Measurements from ENCODE around the gene SREK1IP1. TPM values are rescaled to one million over a fixed set of nuclear protein-coding genes. Genes with fewer than 3 reads are reported as not detected.
"Not testable (repeated sequence)": the region's sequence is repeated elsewhere in the genome, so short reads cannot be mapped to it uniquely, and the experiment has no call there.

The SREK1IP1 gene
- total RNA-seq, 1 experiment from 2014 or later, result 15.5 TPM

GRCh38 chr5:64766941-64767340 lies 1.6 kb downstream of the SREK1IP1 start:
- DNase-seq (ENCODE audit: low spot score), result no peak
- in situ Hi-C loops (cut with HindIII; ENCODE audit: low sequenced_read_pairs), result no loop called here

DNA sequence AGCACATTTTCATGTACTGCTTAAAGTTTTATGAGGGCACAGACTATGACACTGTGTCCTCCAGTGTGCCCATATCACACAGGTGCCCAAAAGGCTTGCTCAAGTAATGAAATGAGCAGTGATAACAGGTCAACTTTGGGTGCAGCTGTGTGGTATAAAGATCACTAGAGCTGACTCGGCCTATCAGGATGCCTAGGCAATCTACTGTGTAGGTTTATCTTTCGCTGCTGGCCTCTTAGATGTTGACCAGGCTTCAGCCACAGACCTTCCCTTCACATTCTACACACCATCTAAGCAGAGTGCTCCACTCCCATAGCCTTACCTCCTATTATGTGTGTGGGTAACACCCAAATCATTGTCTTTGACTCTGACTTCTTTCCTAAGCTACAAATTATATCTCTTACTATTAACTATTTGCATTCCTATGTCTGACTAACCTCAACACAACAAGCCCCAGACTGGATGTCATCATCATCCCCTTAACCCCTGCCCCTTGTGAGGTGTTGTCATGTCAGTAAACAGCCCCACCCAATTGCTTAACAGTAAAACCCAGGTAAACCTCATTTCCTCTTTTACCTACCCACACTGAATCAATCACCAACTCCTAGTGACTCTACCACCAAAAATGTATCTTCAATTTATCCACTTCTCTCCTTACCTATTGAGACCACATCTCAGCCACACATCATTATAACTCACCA lies 2.5 kb downstream of the SREK1IP1 start:
- in situ Hi-C loops (cut with HindIII; ENCODE audit: low sequenced_read_pairs), result no loop called here
- DNase-seq (ENCODE audit: low spot score), result no peak

GRCh38 chr5:64763948-64764503 lies 4.5 kb downstream of the SREK1IP1 start:
- no peak for DNase-seq (ENCODE audit: low spot score)
- in situ Hi-C loops (cut with HindIII; ENCODE audit: low sequenced_read_pairs), result no loop called here

GRCh38 chr5:64759960-64760660 lies 8.4 kb downstream of the SREK1IP1 start:
- no peak for DNase-seq (ENCODE audit: low spot score)
- in situ Hi-C loops (cut with HindIII; ENCODE audit: low sequenced_read_pairs), result no loop called here

DNA sequence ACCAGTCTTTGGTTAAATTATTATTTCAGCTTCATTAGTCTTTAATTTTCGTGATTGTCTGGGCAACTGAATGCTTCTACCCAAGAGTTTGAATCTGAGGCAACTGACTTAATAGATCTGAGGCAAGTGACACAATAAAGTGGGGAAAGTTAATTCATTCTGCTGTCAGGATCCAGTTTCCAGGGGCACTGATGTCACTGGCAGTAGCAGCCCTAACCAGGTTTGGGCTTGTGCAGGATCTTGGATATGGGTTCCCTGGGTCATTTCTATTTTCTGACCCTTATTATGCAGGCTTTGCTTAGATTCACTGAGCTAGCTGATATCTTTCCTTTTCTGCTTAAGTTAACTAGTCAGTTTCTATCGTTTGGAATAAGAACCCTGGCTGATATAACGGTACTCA lies 9.6 kb downstream of the SREK1IP1 start:
- in situ Hi-C loops (cut with HindIII; ENCODE audit: low sequenced_read_pairs), result no loop called here
- no peak for DNase-seq (ENCODE audit: low spot score)

DNA sequence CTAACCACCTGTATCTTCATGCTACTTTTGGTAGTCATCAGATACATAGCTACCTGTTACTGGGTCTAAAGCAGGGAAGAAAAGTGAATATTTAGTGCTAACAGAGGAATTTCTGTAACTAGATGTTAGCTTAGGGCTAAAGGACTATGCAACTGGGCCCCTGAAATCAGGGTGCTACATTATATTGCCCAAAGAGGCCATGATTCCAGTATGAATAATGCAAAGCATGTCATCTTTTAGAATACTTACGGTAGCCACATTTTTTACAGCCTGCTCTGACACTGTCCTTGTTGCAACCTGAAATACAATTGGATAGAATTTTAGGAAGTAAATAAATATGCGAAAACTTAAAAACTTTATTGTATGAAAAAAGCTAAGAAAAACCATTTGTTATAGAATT lies 14.4 kb downstream of the SREK1IP1 start:
- DNase-seq (ENCODE audit: low spot score), result no peak
- in situ Hi-C loops (cut with HindIII; ENCODE audit: low sequenced_read_pairs), result no loop called here

DNA sequence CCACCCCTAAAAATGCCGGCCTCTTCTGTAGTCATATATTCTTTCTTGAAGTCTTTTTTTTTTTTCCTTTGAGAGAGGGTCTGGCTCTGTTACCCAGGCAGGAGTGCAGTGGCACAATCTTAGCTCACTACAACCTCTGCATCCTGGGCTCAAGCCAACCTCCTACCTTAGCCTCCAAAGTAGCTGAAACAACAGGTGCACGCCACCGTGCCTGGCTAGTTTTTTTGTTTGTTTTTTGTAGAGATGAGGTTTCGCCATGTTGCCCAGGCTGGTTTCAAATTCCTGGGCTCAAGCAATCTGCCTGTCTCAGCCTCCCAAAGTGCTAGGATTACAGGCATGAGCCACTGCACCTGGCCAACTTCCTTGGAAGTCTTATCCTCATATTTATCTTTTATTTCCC lies 19.1 kb downstream of the SREK1IP1 start:
- no peak for DNase-seq (ENCODE audit: low spot score)
- in situ Hi-C loops (cut with HindIII; ENCODE audit: low sequenced_read_pairs), result no loop called here

DNA sequence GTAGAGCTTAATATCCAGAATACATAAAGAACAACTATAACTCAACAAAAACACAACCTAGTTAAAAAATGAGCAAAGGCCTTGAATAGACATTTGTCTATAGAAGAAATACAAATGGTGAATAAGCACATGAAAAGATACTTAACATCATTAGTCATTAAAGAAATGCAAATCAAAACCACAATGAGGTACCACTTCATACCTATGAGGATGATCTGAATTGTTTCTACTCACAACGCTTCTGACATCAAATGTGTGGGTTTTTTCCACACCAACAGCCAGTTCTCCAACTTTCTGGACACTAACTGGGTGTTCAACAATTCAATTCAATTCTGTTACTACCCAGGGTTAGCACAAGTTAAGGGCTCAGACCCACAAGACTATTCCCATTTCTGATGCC lies 22.0 kb downstream of the SREK1IP1 start:
- in situ Hi-C loops (cut with HindIII; ENCODE audit: low sequenced_read_pairs), result no loop called here
- DNase-seq (ENCODE audit: low spot score), result no peak

DNA sequence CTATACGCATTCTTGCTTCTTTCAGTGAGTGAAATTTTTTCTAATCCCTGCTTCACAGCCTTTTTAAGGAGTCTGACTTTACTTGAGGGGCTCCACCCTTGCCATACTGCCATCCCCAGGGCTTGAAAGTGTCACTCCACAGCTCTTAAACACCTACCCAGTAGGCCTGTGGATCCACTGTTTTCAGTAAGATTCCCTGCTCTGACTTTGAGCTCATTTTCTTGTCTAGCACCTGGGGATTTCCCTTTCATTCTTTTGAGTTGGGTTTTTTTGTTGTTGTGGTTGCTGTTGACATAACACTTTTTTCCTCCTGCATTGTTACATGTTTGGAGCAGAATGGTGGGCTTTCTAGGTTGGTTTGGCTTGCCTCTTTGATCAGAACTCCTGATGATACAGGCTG lies 23.6 kb downstream of the SREK1IP1 start:
- in situ Hi-C loops (cut with HindIII; ENCODE audit: low sequenced_read_pairs), result no loop called here
- no peak for DNase-seq (ENCODE audit: low spot score)

DNA sequence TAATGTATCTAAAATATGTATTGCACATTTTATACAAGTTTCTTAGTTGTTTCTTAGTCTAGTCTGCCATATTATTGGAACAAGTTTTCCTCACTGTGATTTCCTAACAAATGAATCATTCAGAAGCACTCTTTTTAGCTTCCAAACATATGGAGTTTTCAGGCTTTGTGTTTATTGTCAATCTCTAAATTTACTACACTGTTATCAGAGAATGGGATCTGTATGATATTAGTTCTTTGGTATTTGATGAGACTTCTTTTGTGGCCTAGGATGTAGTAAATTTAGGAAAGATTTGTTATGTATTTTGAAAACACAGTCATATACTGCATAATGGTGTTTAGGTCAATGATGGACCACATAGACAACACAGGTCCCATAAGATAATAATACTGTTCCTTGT lies 25.7 kb downstream of the SREK1IP1 start:
- in situ Hi-C loops (cut with HindIII; ENCODE audit: low sequenced_read_pairs), result no loop called here
- no peak for DNase-seq (ENCODE audit: low spot score)

DNA sequence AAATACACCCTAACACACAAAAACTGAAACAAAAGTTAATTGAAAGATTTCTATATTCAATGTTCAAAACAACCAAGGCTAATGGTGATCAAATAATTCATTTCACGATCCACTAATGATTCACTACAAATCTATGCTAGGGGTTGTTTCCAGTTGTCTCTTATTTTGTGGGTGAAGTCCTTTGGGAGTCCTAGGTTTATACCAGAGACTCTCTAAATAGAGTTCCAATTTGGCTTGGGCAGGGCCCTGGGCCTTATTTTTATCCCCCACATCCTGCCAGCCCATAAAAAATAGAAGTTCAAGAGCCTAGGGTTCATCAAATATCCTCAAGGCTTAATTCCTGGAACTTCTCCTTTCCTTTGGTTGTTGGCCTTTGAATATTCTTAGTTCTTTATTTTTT lies 26.1 kb downstream of the SREK1IP1 start:
- in situ Hi-C loops (cut with HindIII; ENCODE audit: low sequenced_read_pairs), result no loop called here
- DNase-seq (ENCODE audit: low spot score), result no peak

- DNase-seq (ENCODE audit: low spot score), result no peak
- in situ Hi-C loops (cut with HindIII; ENCODE audit: low sequenced_read_pairs), result no loop called here
Observed at GRCh38 chr5:64727150-64727549, 41.3 kb downstream of the SREK1IP1 start.

DNA sequence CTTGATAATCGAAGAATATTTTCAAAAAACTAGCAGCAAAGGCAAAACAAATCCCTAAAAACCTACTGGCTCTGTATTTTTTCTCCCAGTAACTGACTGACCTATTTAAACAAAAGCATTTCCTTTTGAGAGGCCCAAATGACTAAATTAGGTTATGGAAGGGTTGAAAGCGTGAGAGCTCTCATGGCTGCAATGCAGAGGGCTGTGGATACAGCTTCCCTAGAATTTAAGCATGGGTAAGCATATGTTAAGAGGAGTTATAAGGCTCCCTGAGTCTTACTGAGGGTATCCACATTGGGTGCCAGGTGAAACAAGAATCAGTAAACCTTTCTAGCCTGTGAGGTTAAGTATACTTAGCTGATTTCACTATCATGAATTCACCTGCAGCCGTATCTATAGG lies 45.9 kb downstream of the SREK1IP1 start:
- in situ Hi-C loops (cut with HindIII; ENCODE audit: low sequenced_read_pairs), result no loop called here
- DNase-seq (ENCODE audit: low spot score), result no peak

GRCh38 chr5:64714495-64714894 lies 54.0 kb downstream of the SREK1IP1 start:
- DNase-seq (ENCODE audit: low spot score); in situ Hi-C loops (cut with HindIII; ENCODE audit: low sequenced_read_pairs): not testable (repeated sequence)

- in situ Hi-C loops (cut with HindIII; ENCODE audit: low sequenced_read_pairs), result no loop called here
- no peak for DNase-seq (ENCODE audit: low spot score)
Observed at GRCh38 chr5:64707191-64707590, 61.3 kb downstream of the SREK1IP1 start.

DNA sequence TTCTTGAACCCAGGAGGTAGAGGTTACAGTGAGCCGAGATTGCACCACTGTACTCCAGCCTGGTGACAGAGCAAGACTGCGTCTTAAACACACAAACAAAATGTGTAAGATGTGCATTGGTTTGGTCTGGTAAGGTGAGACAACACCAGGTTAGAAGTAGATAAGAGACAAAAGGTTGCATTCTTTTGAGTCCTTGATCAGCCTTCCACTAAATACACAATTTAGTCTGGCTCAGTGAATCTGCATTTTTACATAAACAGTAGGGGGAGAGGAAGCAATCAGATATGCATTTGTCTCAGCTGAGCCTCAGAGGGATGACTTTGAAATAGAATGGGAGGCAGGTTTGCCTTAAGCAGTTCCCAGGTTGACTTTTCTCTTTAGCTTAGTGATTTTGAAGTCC lies 62.4 kb downstream of the SREK1IP1 start:
- in situ Hi-C loops (cut with HindIII; ENCODE audit: low sequenced_read_pairs), result not testable (repeated sequence)

DNA sequence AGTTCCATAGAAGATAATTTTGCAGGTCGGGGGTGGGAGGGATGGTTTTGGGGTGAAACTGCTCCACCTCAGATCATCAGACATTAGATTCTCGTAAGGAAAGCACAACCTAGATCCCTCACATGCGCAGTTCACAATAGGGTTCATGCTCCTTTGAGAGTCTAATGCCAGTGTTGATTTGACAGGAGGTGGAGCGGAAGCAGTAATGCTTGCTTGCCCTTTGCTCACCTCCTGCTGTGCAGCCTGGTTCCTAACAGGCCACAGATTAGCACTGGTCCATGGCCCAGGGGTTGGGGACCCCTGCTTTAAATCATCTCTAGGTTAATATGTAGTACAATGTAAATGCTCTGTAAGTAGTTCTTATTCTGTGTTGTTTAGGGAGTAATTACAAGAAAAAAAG lies 67.7 kb downstream of the SREK1IP1 start:
- in situ Hi-C loops (cut with HindIII; ENCODE audit: low sequenced_read_pairs), result no loop called here
- DNase-seq (ENCODE audit: low spot score), result no peak

More for the DNA sequence above, 62.4 kb downstream of the SREK1IP1 start:
- not testable (repeated sequence) for DNase-seq (ENCODE audit: low spot score)

GRCh38 chr5:64696414-64696813 lies 72.1 kb downstream of the SREK1IP1 start:
- in situ Hi-C loops (cut with HindIII; ENCODE audit: low sequenced_read_pairs); DNase-seq (ENCODE audit: low spot score): not testable (repeated sequence)

GRCh38 chr5:64693636-64694035 lies 74.9 kb downstream of the SREK1IP1 start:
- DNase-seq (ENCODE audit: low spot score), result no peak
- in situ Hi-C loops (cut with HindIII; ENCODE audit: low sequenced_read_pairs), result no loop called here

- no peak for DNase-seq (ENCODE audit: low spot score)
- in situ Hi-C loops (cut with HindIII; ENCODE audit: low sequenced_read_pairs), result no loop called here
Observed at GRCh38 chr5:64691291-64691690, 77.2 kb downstream of the SREK1IP1 start.
